GM12873 (cell line): ENCODE data around the gene IGF1R.
A peak's percentile ranks its signal among the peaks of the same experiment; 100 is the strongest.

Experiments used
- TF ChIP-seq, protein P1 (sequence below): IDR thresholded peaks from 2 replicates; pipeline ENCODE4 v1.5.1; 2012; ENCODE audit warnings: low read depth, mild to moderate bottlenecking, moderate library complexity, low read length, control low read depth; ENCODE audit not compliant: insufficient read depth; ENCODE audit errors: missing control alignments

Gene IGF1R

DNA sequence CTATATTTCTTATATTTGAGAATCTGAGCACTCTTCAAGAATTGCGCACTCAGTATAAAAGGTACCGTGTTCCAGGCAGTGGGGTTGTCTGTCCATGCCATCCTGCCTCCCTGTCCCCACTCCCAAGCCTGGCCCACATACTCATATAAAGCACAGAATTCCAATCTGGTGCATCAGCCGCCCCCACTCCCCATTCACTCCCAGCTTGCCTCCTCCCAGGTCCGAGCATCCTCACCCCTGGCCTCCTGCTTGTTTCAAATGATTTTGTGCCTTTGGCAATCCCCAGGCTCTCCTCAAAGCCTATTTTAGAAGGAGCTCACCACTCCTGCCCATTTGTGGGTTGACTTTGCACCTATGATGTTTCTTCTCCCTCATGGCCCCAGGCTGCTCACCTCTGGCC lies 22.2 kb upstream of the IGF1R start:
- TF ChIP-seq, protein P1, sequence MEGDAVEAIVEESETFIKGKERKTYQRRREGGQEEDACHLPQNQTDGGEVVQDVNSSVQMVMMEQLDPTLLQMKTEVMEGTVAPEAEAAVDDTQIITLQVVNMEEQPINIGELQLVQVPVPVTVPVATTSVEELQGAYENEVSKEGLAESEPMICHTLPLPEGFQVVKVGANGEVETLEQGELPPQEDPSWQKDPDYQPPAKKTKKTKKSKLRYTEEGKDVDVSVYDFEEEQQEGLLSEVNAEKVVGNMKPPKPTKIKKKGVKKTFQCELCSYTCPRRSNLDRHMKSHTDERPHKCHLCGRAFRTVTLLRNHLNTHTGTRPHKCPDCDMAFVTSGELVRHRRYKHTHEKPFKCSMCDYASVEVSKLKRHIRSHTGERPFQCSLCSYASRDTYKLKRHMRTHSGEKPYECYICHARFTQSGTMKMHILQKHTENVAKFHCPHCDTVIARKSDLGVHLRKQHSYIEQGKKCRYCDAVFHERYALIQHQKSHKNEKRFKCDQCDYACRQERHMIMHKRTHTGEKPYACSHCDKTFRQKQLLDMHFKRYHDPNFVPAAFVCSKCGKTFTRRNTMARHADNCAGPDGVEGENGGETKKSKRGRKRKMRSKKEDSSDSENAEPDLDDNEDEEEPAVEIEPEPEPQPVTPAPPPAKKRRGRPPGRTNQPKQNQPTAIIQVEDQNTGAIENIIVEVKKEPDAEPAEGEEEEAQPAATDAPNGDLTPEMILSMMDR, result no peak

GRCh38 chr15:98628216-98628615 lies 20.1 kb upstream of the IGF1R start:
- TF ChIP-seq, protein P1, result no peak

DNA sequence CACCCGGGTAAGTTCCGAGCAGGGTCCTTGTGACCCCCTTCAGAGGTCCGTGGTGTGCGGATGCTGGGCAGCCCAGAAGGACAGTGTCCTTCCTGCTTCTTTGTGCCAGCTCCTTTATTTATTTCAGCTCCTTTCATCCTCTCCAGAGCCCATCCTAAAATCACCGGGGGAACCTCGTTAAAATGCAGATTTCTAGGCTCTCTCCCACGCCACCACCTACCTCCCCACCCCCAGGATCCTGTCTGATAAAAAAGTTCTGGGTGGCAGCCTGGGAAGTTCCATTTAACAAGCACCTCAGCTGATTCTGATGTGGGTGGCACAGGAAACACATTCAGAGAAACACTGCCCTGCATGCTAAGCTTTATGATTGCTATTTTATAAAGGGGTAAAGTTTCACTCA lies 12.5 kb upstream of the IGF1R start:
- TF ChIP-seq, protein P1, result no peak

GRCh38 chr15:98643115-98643514 lies 5.2 kb upstream of the IGF1R start:
- TF ChIP-seq, protein P1, result no peak

DNA sequence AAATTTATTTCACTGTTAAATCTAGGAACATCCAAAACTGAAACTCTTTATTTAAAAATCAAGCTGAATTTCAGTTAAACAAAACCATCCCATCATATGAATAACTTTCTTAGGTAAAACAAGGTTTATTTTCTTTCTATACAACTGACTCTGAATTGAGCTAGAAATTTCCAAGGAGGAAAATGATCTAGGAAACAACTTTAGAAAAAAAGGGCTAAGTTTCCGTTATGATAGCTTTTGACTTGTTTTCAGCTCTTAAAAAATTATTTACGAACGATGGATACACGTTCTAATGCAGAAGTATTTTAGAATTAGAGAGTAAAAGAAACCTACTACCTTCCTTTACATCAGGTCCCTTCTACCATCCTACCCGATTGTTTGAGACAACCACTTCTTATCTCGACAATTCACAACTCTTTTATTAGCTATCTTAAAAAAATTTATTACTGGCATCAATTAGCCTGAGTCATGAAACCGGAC lies 1.8 kb upstream of the IGF1R start:
- TF ChIP-seq, protein P1, result no peak

DNA sequence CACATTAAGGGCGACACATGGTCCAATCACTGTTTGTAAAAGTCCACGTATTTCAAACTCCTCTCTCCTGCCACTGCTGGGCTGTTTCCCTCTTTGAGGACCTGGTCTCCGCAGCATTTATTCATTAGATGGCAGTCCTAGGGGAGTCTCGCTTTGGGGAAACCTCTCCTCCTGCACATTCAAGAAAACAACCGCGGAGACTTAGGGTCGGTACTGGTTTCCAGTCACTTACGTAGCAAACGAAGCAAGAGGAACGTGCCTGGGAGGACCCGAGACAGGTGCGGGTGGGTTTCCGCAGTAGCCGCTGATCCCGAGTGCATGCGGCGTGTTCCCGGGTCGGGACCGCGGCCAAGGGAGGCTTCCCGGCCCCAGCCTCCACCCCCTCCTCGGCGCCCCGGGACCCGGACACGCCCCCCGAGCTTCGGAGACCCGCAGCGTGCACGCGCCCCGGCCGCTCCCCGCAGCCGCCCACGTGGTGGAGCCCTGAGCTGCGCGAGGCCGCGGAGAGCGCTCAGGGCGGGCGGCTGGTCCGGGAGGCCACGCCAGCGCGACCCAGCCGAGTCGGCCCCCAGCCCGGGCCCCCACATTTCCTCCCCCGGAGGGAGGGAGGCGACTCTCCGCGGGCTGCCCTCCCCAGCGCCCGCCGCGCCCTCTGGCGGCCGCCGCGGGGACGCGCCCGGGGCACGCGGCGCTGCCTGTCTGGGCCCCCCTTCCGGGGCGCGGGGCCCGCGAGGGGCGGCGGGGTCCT lies 1.1 kb upstream of the IGF1R start:
- TF ChIP-seq, protein P1, result peak; percentile 53

DNA sequence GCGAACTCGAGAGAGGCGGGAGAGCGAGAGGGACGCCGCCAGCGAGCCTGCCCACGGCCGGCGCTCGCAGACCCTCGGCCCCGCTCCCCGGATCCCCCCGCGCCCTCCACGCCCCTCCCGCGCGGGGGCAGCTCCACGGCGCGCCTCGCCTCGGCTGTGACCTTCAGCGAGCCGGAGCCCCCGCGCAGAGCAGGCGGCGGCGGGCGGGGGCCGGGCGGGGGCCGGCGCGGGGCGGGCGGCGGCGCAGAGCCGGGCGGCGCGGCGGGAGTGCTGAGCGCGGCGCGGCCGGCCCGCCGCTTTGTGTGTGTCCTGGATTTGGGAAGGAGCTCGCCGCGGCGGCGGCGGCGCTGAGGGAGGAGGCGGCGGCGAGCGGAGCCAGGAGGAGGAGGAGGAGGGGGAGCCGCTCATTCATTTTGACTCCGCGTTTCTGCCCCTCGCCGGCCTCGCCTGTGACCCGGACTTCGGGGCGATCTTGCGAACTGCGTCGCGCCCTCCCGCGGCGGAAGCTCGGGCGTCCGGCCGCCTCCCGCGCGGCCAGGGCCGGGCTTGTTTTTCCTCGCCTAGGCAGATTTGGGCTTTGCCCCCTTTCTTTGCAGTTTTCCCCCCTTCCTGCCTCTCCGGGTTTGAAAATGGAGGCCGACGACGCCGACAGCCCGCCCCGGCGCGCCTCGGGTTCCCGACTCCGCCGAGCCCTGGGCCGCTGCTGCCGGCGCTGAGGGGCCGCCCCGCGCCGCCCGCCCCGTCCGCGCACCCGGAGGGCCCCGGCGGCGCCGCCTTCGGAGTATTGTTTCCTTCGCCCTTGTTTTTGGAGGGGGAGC lies 524 bp downstream of the IGF1R start:
- TF ChIP-seq, protein P1, result no peak
